GM21529 (cell line): ENCODE measurements around the gene POLR2J.
"Not testable (repeated sequence)": the region's sequence is repeated elsewhere in the genome, so short reads cannot be mapped to it uniquely, and the experiment has no call there.

ENCODE experiments used
- ATAC-seq: cut with Tn5 transposase; IDR thresholded peaks from one replicate; pipeline ENCODE4 v1.9.1; 2021; ENCODE audit not compliant: unreplicated experiment

POLR2J gene

GRCh38 chr7:102467581-102468477, 10.9 kb downstream of the POLR2J start:
- ATAC-seq = no peak

- no peak for ATAC-seq
Measured at GRCh38 chr7:102466097-102466496, 12.6 kb downstream of the POLR2J start.

- peak; percentile 88 for ATAC-seq
Measured at GRCh38 chr7:102464577-102465280, 14.0 kb downstream of the POLR2J start, which contains the start of the genes ALKBH4 and LRWD1. TSS of gene ALKBH4 (minus strand) at chr7:102464863. CDS start at chr7:102464836, 27 bp downstream. TSS of gene LRWD1 (plus strand) at chr7:102464984. CDS start at chr7:102465081, 97 bp downstream.

GRCh38 chr7:102463841-102464576, 14.7 kb downstream of the POLR2J start:
- no peak for ATAC-seq

- ATAC-seq = no peak
Measured at GRCh38 chr7:102460467-102460866, 18.3 kb downstream of the POLR2J start.

GRCh38 chr7:102459221-102459844, 19.4 kb downstream of the POLR2J start:
- no peak for ATAC-seq

GRCh38 chr7:102457352-102457924, 21.3 kb downstream of the POLR2J start:
- ATAC-seq = no peak

GRCh38 chr7:102456327-102456726, 22.4 kb downstream of the POLR2J start:
- ATAC-seq = no peak

GRCh38 chr7:102455596-102455995, 23.1 kb downstream of the POLR2J start:
- ATAC-seq = no peak

- not testable (repeated sequence) for ATAC-seq
Measured at GRCh38 chr7:102454932-102455331, 23.8 kb downstream of the POLR2J start.

- no peak for ATAC-seq
Measured at GRCh38 chr7:102454468-102454867, 24.3 kb downstream of the POLR2J start.

- no peak for ATAC-seq
Measured at GRCh38 chr7:102453319-102453718, 25.4 kb downstream of the POLR2J start.

- ATAC-seq = no peak
Measured at GRCh38 chr7:102452451-102452850, 26.3 kb downstream of the POLR2J start.

GRCh38 chr7:102451371-102452054, 27.2 kb downstream of the POLR2J start:
- ATAC-seq = no peak

GRCh38 chr7:102450242-102450641, 28.5 kb downstream of the POLR2J start:
- no peak for ATAC-seq

- ATAC-seq = no peak
Measured at GRCh38 chr7:102449136-102449535, 29.6 kb downstream of the POLR2J start.

GRCh38 chr7:102447311-102447710, 31.4 kb downstream of the POLR2J start:
- no peak for ATAC-seq

GRCh38 chr7:102446387-102447156, 32.1 kb downstream of the POLR2J start:
- no peak for ATAC-seq

GRCh38 chr7:102445674-102446071, 33.0 kb downstream of the POLR2J start:
- ATAC-seq = no peak
